ENCODE results near the gene RHBDF1. TPM values are rescaled to one million over a fixed set of nuclear protein-coding genes. Genes with fewer than 3 reads are reported as not detected.
A peak's percentile ranks its signal among the peaks of the same experiment; 100 is the strongest.

The RHBDF1 gene, protein sequence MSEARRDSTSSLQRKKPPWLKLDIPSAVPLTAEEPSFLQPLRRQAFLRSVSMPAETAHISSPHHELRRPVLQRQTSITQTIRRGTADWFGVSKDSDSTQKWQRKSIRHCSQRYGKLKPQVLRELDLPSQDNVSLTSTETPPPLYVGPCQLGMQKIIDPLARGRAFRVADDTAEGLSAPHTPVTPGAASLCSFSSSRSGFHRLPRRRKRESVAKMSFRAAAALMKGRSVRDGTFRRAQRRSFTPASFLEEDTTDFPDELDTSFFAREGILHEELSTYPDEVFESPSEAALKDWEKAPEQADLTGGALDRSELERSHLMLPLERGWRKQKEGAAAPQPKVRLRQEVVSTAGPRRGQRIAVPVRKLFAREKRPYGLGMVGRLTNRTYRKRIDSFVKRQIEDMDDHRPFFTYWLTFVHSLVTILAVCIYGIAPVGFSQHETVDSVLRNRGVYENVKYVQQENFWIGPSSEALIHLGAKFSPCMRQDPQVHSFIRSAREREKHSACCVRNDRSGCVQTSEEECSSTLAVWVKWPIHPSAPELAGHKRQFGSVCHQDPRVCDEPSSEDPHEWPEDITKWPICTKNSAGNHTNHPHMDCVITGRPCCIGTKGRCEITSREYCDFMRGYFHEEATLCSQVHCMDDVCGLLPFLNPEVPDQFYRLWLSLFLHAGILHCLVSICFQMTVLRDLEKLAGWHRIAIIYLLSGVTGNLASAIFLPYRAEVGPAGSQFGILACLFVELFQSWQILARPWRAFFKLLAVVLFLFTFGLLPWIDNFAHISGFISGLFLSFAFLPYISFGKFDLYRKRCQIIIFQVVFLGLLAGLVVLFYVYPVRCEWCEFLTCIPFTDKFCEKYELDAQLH
- total RNA-seq (under 1 TPM; 0.19 to 0.93 (median 0.53) TPM), total RNA-seq (0 to 0.85 (median 0.32) reads per million in 29 experiments)
- not detected for total RNA-seq (2013)

DNA sequence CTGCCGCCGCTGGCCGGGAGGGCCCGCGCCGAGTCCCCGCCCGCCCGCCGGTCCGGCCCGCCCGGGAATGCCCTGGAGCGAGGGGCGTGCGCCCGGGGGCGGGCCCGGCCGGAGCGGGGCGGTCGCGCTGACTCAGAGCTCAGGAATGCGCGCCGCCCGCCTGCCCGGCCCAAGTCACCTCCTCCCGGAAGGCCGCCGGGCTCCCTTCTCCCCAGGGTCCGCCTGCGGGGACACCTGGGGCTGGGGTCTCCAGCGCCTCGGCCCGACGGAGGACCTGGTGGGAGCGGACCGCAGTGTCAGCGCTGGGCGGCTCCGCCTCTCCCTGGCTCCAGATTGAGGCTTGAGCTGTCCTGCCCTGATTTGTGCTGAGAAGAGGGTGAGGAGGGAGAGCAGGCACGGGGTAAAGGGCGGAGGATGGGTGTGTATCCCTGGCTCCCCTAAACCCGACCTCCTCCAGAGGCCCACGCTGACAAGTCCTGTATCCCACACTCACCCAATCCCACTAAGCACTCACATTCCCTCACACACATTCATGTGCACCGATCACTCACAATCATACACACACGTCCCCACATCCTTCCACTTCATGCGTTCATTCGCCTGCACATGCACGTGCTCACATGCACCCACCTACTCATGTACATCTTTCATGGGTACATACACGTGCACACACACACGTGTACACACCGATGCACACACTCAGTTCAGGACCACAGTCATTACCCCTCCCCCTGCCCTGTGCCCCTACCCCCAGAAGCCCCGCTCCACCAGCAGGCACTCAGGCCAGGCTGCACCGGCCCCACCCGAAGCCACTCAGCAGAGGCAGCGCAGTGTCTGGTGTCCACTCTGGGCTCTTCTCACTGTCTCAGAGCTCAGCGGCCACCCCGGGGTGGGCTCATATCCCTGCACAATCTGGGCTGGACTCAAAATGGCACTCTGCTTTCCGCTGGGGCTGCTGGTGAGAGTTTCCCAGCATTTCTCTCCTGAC is at the start of gene RHBDF1:
TSS of gene RHBDF1 (minus strand) at position 71 of the 988 bp plus-strand sequence. CDS start 7,616 bp downstream, outside the sequence.
- Mint-ChIP-seq H3K4me3 (peak within 1 kb of the TSS; percentile 17 to 56 (median 32)), H3K4me1 (peaks cover 19 to 24% (median 21%) of the 10 kb centered on the region in 3 donors), H3K27ac (no peak within 1 kb of the TSS), H3K9me3 (no peaks in the 10 kb centered on the region), H3K27me3 (peaks cover 8 to 33% of the 10 kb centered on the region in 2 donors), H3K36me3 (no peaks in the 10 kb centered on the region)
- DNase-seq (no peak), ATAC-seq (replicated peaks in 1 of 4) (peak in 2 of 4 experiments; percentile 22 to 26)
- POLR2A ChIA-PET: no interaction called here
- Histone ChIP-seq H3K36me3 (ENCODE audit: control insufficient read depth in 2 of 2, extremely low read depth in 1 of 2, insufficient read depth in 1 of 2, low read length in 1 of 2) (no peaks in the 10 kb centered on the region), H3K27me3 (replicated peaks in 1 of 2; ENCODE audit: control insufficient read depth in 2 of 2, extremely low read depth in 1 of 2, insufficient read depth in 2 of 2, low read length in 1 of 2) (peaks cover 0 to 68% of the 10 kb centered on the region in 2 experiments), H3K9me3 (no peaks in the 10 kb centered on the region), H3K4me3 (ENCODE audit: control insufficient read depth in 1 of 2, extremely low read depth in 1 of 2, low read length in 1 of 2) (no peak within 1 kb of the TSS), H3K4me1 (ENCODE audit: control insufficient read depth in 1 of 2, extremely low read depth in 1 of 2, insufficient read depth in 2 of 2, low read length in 2 of 2) (peaks cover 14 to 32% of the 10 kb centered on the region in 2 experiments), H3K27ac (ENCODE audit: low read length) (no peak within 1 kb of the TSS)
- CTCF ChIA-PET: interaction anchor here (0.6 kb wide), 2 partner anchors 18 to 166 kb away, joined by 3 to 6 read pairs; no protein-coding TSS in a partner anchor
- WGBS (ENCODE audit: insufficient coverage): 24% methylated on average over 54 of the region's 62 CpGs

DNA sequence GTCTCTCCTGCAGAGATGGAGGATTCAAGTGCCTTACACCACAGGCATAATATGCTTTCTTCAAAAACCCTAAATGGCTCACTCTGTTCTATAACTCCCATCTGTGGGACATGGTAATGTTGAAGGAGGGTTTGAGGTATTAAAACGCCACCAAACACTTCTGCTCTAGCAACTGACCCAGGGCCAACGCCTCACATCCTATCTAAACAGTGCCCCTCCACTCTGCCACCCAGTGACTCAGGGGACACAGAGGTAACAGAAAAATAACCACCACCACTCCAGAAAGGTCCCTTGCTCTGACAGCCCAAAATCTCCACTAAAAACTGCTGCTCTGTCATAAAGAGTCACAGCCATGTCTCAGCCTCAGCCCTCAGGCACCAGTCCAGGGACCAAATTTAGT is 48.3 kb upstream of the RHBDF1 start:
- Histone ChIP-seq H3K36me3 (ENCODE audit: control insufficient read depth in 2 of 2, extremely low read depth in 1 of 2, insufficient read depth in 1 of 2, low read length in 1 of 2) (peaks cover 13 to 24% of the 10 kb centered on the region in 2 donors), H3K4me3 (ENCODE audit: control insufficient read depth in 1 of 2, extremely low read depth in 1 of 2, low read length in 1 of 2) (no peak overlapping the region), H3K4me1 (ENCODE audit: control insufficient read depth in 1 of 2, extremely low read depth in 1 of 2, insufficient read depth in 2 of 2, low read length in 2 of 2) (peaks cover 0 to 41% of the 10 kb centered on the region in 2 experiments), H3K27ac (ENCODE audit: low read length) (no peak overlapping the region), H3K27me3 (replicated peaks in 1 of 2; ENCODE audit: control insufficient read depth in 2 of 2, extremely low read depth in 1 of 2, insufficient read depth in 2 of 2, low read length in 1 of 2) (no peaks in the 10 kb centered on the region), H3K9me3 (no peaks in the 10 kb centered on the region)
- peaks cover 15% of the 10 kb centered on the region for H3K36me3 Mint-ChIP-seq
- H3K4me3 Mint-ChIP-seq: no peak overlapping the region
- H3K27ac Mint-ChIP-seq: no peak overlapping the region
- DNase-seq (no peak), ATAC-seq (replicated peaks in 1 of 4) (no peak)
- ChIA-PET CTCF (no interaction called here), POLR2A (interaction anchor here in 1 of 2 donors (0.5 kb wide), 1 partner anchor 37 kb away, joined by 4 read pairs; no protein-coding TSS in a partner anchor)
- WGBS (ENCODE audit: insufficient coverage): no CpG with 5 or more reads among the region's 2 CpGs
- H3K9me3 Mint-ChIP-seq: no peaks in the 10 kb centered on the region
- no peaks in the 10 kb centered on the region for H3K27me3 Mint-ChIP-seq
- H3K4me1 Mint-ChIP-seq: peaks cover 4 to 7% (median 5%) of the 10 kb centered on the region in 3 donors

DNA sequence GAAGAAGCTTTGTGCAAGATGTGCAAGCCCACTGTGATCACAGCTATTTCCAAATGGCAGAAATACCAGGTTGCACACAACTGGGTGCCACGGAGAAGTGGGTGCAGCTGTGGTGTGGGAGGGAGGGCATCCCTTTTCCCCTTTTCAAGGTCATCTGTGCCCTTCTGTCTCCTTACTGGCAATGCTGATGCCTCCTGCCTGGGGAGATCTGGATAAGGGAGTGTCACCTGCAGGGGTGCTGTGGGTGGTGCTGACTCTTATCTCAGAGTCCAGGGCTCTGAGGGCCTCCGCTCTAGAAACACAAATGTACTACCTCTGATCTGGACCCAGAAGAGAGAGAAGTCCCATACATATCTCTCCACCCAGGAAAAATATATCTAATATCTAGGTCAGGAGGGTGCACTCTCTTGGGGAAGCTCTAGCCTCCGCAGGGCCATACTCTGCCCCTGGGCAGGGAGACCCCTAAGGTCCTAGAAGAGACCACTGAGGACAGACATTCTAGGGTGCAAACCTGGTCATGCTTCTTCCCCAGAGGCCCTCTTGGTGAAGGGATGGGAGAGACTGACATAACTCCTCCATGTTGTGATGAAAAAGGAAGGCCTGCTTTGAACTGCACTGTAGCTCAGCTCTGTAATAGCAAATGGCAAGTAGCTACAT is 47.5 kb upstream of the RHBDF1 start:
- ChIA-PET CTCF (interaction anchor here in 1 of 2 donors (0.6 to 0.8 kb wide), 2 partner anchors 13 to 242 kb away, joined by 3 read pairs; no protein-coding TSS in a partner anchor), POLR2A (interaction anchor here (0.5 to 0.6 kb wide), 2 partner anchors 12 to 38 kb away, joined by 3 to 4 read pairs; no protein-coding TSS in a partner anchor)
- no peak overlapping the region for H3K4me3 ChIP-seq (ENCODE audit: control insufficient read depth in 1 of 2, extremely low read depth in 1 of 2, low read length in 1 of 2)
- H3K27me3 Mint-ChIP-seq: no peaks in the 10 kb centered on the region
- no CpG with 5 or more reads among the region's 3 CpGs for WGBS (ENCODE audit: insufficient coverage)
- H3K9me3 ChIP-seq: no peaks in the 10 kb centered on the region
- H3K27ac ChIP-seq (ENCODE audit: low read length): no peak overlapping the region
- no peak overlapping the region for H3K27ac Mint-ChIP-seq
- peaks cover 0 to 33% of the 10 kb centered on the region in 2 experiments for H3K4me1 ChIP-seq (ENCODE audit: control insufficient read depth in 1 of 2, extremely low read depth in 1 of 2, insufficient read depth in 2 of 2, low read length in 2 of 2)
- peaks cover 19% of the 10 kb centered on the region for H3K36me3 Mint-ChIP-seq
- H3K4me3 Mint-ChIP-seq: no peak overlapping the region
- no peaks in the 10 kb centered on the region for H3K9me3 Mint-ChIP-seq
- peaks cover 13 to 27% of the 10 kb centered on the region in 2 donors for H3K36me3 ChIP-seq (ENCODE audit: control insufficient read depth in 2 of 2, extremely low read depth in 1 of 2, insufficient read depth in 1 of 2, low read length in 1 of 2)
- DNase-seq: no peak
- no peak for ATAC-seq (replicated peaks in 1 of 4)
- no peaks in the 10 kb centered on the region for H3K27me3 ChIP-seq (replicated peaks in 1 of 2; ENCODE audit: control insufficient read depth in 2 of 2, extremely low read depth in 1 of 2, insufficient read depth in 2 of 2, low read length in 1 of 2)
- peaks cover 4 to 5% (median 4%) of the 10 kb centered on the region in 3 donors for H3K4me1 Mint-ChIP-seq

DNA sequence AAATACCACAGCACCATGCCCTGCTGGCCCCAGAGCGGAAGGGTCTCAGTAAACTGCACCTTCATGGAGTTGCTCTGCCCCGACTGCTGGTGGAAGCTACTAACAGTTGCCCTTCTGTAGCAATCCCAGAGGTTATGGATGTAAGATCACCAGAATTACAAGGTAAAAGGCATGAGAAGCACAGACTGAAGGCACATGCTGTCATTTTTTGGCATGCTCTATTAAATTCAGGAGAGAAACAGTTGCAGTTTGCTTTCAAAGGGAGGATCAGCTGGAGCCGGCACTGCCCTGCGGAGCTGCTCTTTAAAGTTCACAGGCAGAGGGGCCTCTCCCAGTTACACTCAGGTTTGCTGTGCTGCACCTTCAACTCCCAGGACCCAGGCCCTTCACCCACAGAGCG is 46.9 kb upstream of the RHBDF1 start:
- H3K27ac Mint-ChIP-seq: no peak overlapping the region
- 93% methylated on average over 5 of the region's 5 CpGs for WGBS (ENCODE audit: insufficient coverage)
- ChIA-PET CTCF (interaction anchor here in 1 of 2 donors (0.6 to 0.8 kb wide), 2 partner anchors 13 to 242 kb away, joined by 3 read pairs; no protein-coding TSS in a partner anchor), POLR2A (interaction anchor here in 1 of 2 donors (0.6 kb wide), 1 partner anchor 11 kb away, joined by 3 read pairs; no protein-coding TSS in a partner anchor)
- H3K27me3 ChIP-seq (replicated peaks in 1 of 2; ENCODE audit: control insufficient read depth in 2 of 2, extremely low read depth in 1 of 2, insufficient read depth in 2 of 2, low read length in 1 of 2): no peaks in the 10 kb centered on the region
- H3K27me3 Mint-ChIP-seq: no peaks in the 10 kb centered on the region
- DNase-seq: no peak
- no peak overlapping the region for H3K27ac ChIP-seq (ENCODE audit: low read length)
- peaks cover 0 to 27% of the 10 kb centered on the region in 2 experiments for H3K4me1 ChIP-seq (ENCODE audit: control insufficient read depth in 1 of 2, extremely low read depth in 1 of 2, insufficient read depth in 2 of 2, low read length in 2 of 2)
- H3K9me3 Mint-ChIP-seq: no peaks in the 10 kb centered on the region
- H3K4me1 Mint-ChIP-seq: peaks cover 4 to 5% (median 4%) of the 10 kb centered on the region in 3 donors
- H3K4me3 ChIP-seq (ENCODE audit: control insufficient read depth in 1 of 2, extremely low read depth in 1 of 2, low read length in 1 of 2): no peak overlapping the region
- no peak for ATAC-seq (replicated peaks in 1 of 4)
- H3K36me3 Mint-ChIP-seq: peaks cover 19% of the 10 kb centered on the region
- H3K4me3 Mint-ChIP-seq: no peak overlapping the region
- H3K36me3 ChIP-seq (ENCODE audit: control insufficient read depth in 2 of 2, extremely low read depth in 1 of 2, insufficient read depth in 1 of 2, low read length in 1 of 2): peaks cover 13 to 28% of the 10 kb centered on the region in 2 donors
- H3K9me3 ChIP-seq: no peaks in the 10 kb centered on the region

DNA sequence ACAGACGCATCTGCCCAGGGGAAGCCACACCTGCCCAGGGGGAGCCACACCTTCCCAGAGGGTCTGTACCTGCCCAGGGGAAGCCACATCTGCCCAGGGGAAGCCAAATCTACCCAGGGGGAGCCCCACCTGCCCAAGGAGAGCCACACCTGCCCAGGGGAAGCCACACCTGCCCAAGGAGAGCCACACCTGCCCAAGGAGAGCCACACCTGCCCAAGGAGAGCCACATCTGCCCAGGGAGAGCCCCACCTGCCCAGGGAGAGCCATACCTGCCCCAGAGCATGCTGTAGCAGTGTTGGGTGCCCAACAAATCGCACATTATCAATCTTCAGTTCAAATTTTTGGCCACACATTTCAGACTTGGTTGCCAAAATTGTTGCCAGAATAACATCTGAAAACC is 46.4 kb upstream of the RHBDF1 start:
- Mint-ChIP-seq H3K4me1 (peaks cover 2 to 5% (median 4%) of the 10 kb centered on the region in 3 donors), H3K27me3 (no peaks in the 10 kb centered on the region), H3K27ac (no peak overlapping the region), H3K4me3 (no peak overlapping the region), H3K9me3 (no peaks in the 10 kb centered on the region), H3K36me3 (peaks cover 20% of the 10 kb centered on the region)
- ChIA-PET POLR2A (no interaction called here), CTCF (interaction anchor here in 1 of 2 donors (0.6 to 0.8 kb wide), 2 partner anchors 116 to 243 kb away, joined by 3 read pairs; no protein-coding TSS in a partner anchor)
- peaks cover 0 to 22% of the 10 kb centered on the region in 2 experiments for H3K4me1 ChIP-seq (ENCODE audit: control insufficient read depth in 1 of 2, extremely low read depth in 1 of 2, insufficient read depth in 2 of 2, low read length in 2 of 2)
- ATAC-seq (replicated peaks in 1 of 4) (no peak), DNase-seq (no peak)
- no peak overlapping the region for H3K4me3 ChIP-seq (ENCODE audit: control insufficient read depth in 1 of 2, extremely low read depth in 1 of 2, low read length in 1 of 2)
- 89% methylated on average over 1 of the region's 2 CpGs for WGBS (ENCODE audit: insufficient coverage)
- H3K27me3 ChIP-seq (replicated peaks in 1 of 2; ENCODE audit: control insufficient read depth in 2 of 2, extremely low read depth in 1 of 2, insufficient read depth in 2 of 2, low read length in 1 of 2): no peaks in the 10 kb centered on the region
- no peaks in the 10 kb centered on the region for H3K9me3 ChIP-seq
- H3K36me3 ChIP-seq (ENCODE audit: control insufficient read depth in 2 of 2, extremely low read depth in 1 of 2, insufficient read depth in 1 of 2, low read length in 1 of 2): peaks cover 15 to 31% of the 10 kb centered on the region in 2 donors
- H3K27ac ChIP-seq (ENCODE audit: low read length): no peak overlapping the region

All from T-cell (primary cell).